H1 (cell line): ENCODE measurements around the gene KIAA1755. TPM values are rescaled to one million over a fixed set of nuclear protein-coding genes. Genes with fewer than 3 reads are reported as not detected.

Experiments used
- CTCF ChIA-PET: fragments of 300-600 bp; sonication (Branson Sonifier 250); formaldehyde crosslinking; loops from one replicate; lab custom pipeline; 2021; ENCODE audit not compliant: partially characterized antibody; lab: Charles Lee
- POLR2A ChIA-PET: fragments of 300-600 bp; sonication (Branson Sonifier 250); formaldehyde crosslinking; loops from one replicate; lab custom pipeline; 2021; ENCODE audit warnings: inconsistent platforms; ENCODE audit not compliant: partially characterized antibody; lab: Charles Lee
- DNase-seq, 2 experiments: peaks; one replicate each; pipeline versions ENCODE4 v3.0.0 to v3.0.0-alpha.2; 2010 to 2022; ENCODE audit warnings: low spot score in 2 of 2, low read depth in 1 of 2, mixed read lengths in 1 of 2
- FAIRE-seq: peaks from 2 replicates; lab custom pipeline; 2011; peaks lifted over from hg19 to GRCh38; lab: Jason Lieb, UNC
- H2AFZ ChIP-seq: 2 replicates; pipeline ENCODE4 v1.8.1; 2012; ENCODE audit warnings: low read length, inconsistent platforms
- H2AK5ac ChIP-seq: 2 replicates; pipeline ENCODE4 v1.6.1; 2013; ENCODE audit warnings: low read depth, low read length
- H2BK120ac ChIP-seq: replicated peaks from 2 replicates; pipeline ENCODE3; 2013; ENCODE audit warnings: low read depth, low read length, inconsistent platforms
- H2BK12ac ChIP-seq: 2 replicates; pipeline ENCODE4 v1.6.1; 2013; ENCODE audit warnings: low read depth, low read length
- H2BK15ac ChIP-seq: 2 replicates; pipeline ENCODE4 v1.6.1; 2013; ENCODE audit warnings: low read length
- H2BK20ac ChIP-seq: 2 replicates; pipeline ENCODE4 v1.6.1; 2013; ENCODE audit warnings: low read length
- H2BK5ac ChIP-seq: 2 replicates; pipeline ENCODE4 v1.6.1; 2013; ENCODE audit warnings: low read depth, low read length
- H3K14ac ChIP-seq: 2 replicates; pipeline ENCODE4 v1.6.1; 2013; ENCODE audit warnings: inconsistent platforms; ENCODE audit not compliant: insufficient read length
- H3K18ac ChIP-seq: 2 replicates; pipeline ENCODE4 v1.6.1; 2013; ENCODE audit warnings: low read length; ENCODE audit errors: extremely low read depth
- H3K23ac ChIP-seq: 2 replicates; pipeline ENCODE4 v1.6.1; 2013; ENCODE audit warnings: inconsistent platforms; ENCODE audit not compliant: insufficient read length
- H3K23me2 ChIP-seq: 2 replicates; pipeline ENCODE4 v1.6.1; 2013; ENCODE audit warnings: low read depth, low read length
- H3K27ac ChIP-seq: 2 replicates; pipeline ENCODE4 v1.6.1; 2011; ENCODE audit warnings: low read depth, low read length, inconsistent platforms
- H3K27me3 ChIP-seq, 4 experiments: replicated peaks in 1 of 4; 1 replicate in 1 of 4; 2 replicates in 3 of 4; pipeline versions ENCODE4 v1.6.1 to v1.8.1; 2011 to 2013; ENCODE audit warnings: low read length in 3 of 4, mild to moderate bottlenecking in 3 of 4, inconsistent platforms in 2 of 4, mixed read lengths in 2 of 4, moderate library complexity in 1 of 4; ENCODE audit not compliant: control insufficient read depth in 3 of 4, insufficient read depth in 3 of 4; ENCODE audit errors: extremely low read depth in 1 of 4
- H3K36me3 ChIP-seq, 4 experiments: 2 replicates each; pipeline versions ENCODE4 v1.6.1 to v1.8.1; 2011 to 2013; ENCODE audit warnings: mild to moderate bottlenecking in 4 of 4, low read length in 3 of 4, moderate library complexity in 2 of 4, control low read depth in 1 of 4, inconsistent platforms in 1 of 4; ENCODE audit not compliant: insufficient read depth in 4 of 4, control insufficient read depth in 2 of 4
- H3K4ac ChIP-seq: replicated peaks from 2 replicates; pipeline ENCODE3; 2013; ENCODE audit warnings: low read length, low read depth, mixed read lengths, inconsistent platforms; ENCODE audit not compliant: insufficient read length
- H3K4me1 ChIP-seq, 4 experiments: replicated peaks in 1 of 4; 1 replicate in 1 of 4; 2 replicates in 3 of 4; pipeline versions ENCODE4 v1.6.1 to v1.8.1; 2011 to 2013; ENCODE audit warnings: low read length in 3 of 4, inconsistent platforms in 2 of 4, mixed read lengths in 1 of 4; ENCODE audit not compliant: insufficient read depth in 4 of 4, control insufficient read depth in 3 of 4
- H3K4me2 ChIP-seq, 2 experiments: 2 replicates each; pipeline versions ENCODE4 v1.6.1 to v1.8.1; 2011 to 2013; ENCODE audit warnings: low read depth in 2 of 2, low read length in 2 of 2, control low read depth in 1 of 2, inconsistent platforms in 1 of 2, mild to moderate bottlenecking in 1 of 2; ENCODE audit not compliant: insufficient read depth in 1 of 2
- H3K4me3 ChIP-seq, 4 experiments: fragments of 200-600, 300-600 bp in 1 of 4; sonication (generic), shearing (Covaris generic), sonication (Bioruptor Twin) in 1 of 4; 2 replicates each; pipeline versions ENCODE4 v1.5.1 to v1.8.1; 2011 to 2016; ENCODE audit warnings: low read length in 4 of 4, low read depth in 3 of 4, control low read depth in 2 of 4, inconsistent platforms in 2 of 4, mild to moderate bottlenecking in 2 of 4, mixed read lengths in 1 of 4, moderate library complexity in 1 of 4; ENCODE audit not compliant: insufficient read depth in 2 of 4; ENCODE audit errors: extremely low read depth in 1 of 4
- H3K56ac ChIP-seq: replicated peaks from 2 replicates; pipeline ENCODE3; 2013; ENCODE audit warnings: low read depth, mild to moderate bottlenecking, mixed read lengths, low read length, inconsistent platforms; ENCODE audit not compliant: insufficient read length
- H3K79me1 ChIP-seq: 2 replicates; pipeline ENCODE4 v1.6.1; 2013; ENCODE audit warnings: low read depth, low read length, control low read depth
- H3K79me2 ChIP-seq, 2 experiments: 2 replicates each; pipeline versions ENCODE4 v1.6.1 to v1.8.1; 2012 to 2013; ENCODE audit warnings: low read length in 2 of 2, mild to moderate bottlenecking in 2 of 2, inconsistent platforms in 1 of 2; ENCODE audit not compliant: insufficient read depth in 2 of 2, control insufficient read depth in 1 of 2
- H3K9ac ChIP-seq, 4 experiments: replicated peaks in 1 of 4; 1 replicate in 1 of 4; 2 replicates in 3 of 4; pipeline versions ENCODE4 v1.6.1 to v1.8.1; 2011 to 2013; ENCODE audit warnings: low read depth in 3 of 4, low read length in 3 of 4, control low read depth in 2 of 4, mild to moderate bottlenecking in 2 of 4, moderate library complexity in 2 of 4, inconsistent platforms in 1 of 4; ENCODE audit errors: extremely low read depth in 1 of 4
- H3K9me3 ChIP-seq, 2 experiments: 2 replicates each; pipeline versions ENCODE4 v1.6.1 to v1.8.1; 2012 to 2013; ENCODE audit warnings: mild to moderate bottlenecking in 2 of 2, moderate library complexity in 2 of 2, control low read depth in 1 of 2, inconsistent platforms in 1 of 2, low read depth in 1 of 2, low read length in 1 of 2, mixed read lengths in 1 of 2; ENCODE audit not compliant: insufficient read depth in 2 of 2
- H4K20me1 ChIP-seq, 2 experiments: replicated peaks in 1 of 2; 2 replicates each; pipeline versions ENCODE3 to v1.8.1; 2011 to 2013; ENCODE audit warnings: inconsistent platforms in 2 of 2, low read length in 2 of 2, mild to moderate bottlenecking in 1 of 2; ENCODE audit not compliant: insufficient read depth in 2 of 2, control insufficient read depth in 1 of 2
- H4K5ac ChIP-seq: 2 replicates; pipeline ENCODE4 v1.6.1; 2013; ENCODE audit warnings: low read length, low read depth, mixed read lengths, inconsistent platforms; ENCODE audit not compliant: insufficient read length
- H4K8ac ChIP-seq: 2 replicates; pipeline ENCODE4 v1.8.0; 2013; ENCODE audit warnings: mild to moderate bottlenecking, moderate library complexity, low read length, inconsistent platforms; ENCODE audit not compliant: insufficient read depth; ENCODE audit errors: extremely low read depth
- H4K91ac ChIP-seq: replicated peaks from 2 replicates; pipeline ENCODE3; 2013; ENCODE audit warnings: low read length, mixed read lengths, inconsistent platforms; ENCODE audit not compliant: insufficient read length
- JUND ChIP-seq: IDR thresholded peaks from 2 replicates; pipeline ENCODE4 v1.6.1; 2011; ENCODE audit warnings: mild to moderate bottlenecking, improper control_type of control experiment, low read length
- KDM5A ChIP-seq: fragments of 200-600 bp; IDR thresholded peaks from 2 replicates; pipeline ENCODE4 v1.7.1; 2012; ENCODE audit warnings: mild to moderate bottlenecking, low read length, inconsistent platforms, mixed read lengths
- RXRA ChIP-seq: IDR thresholded peaks from 2 replicates; pipeline ENCODE4 v1.6.1; 2011; ENCODE audit warnings: low read depth, mild to moderate bottlenecking, low read length, moderate library complexity; ENCODE audit not compliant: insufficient read depth
- SIX5 ChIP-seq: IDR thresholded peaks from 2 replicates; pipeline ENCODE4 v1.6.1; 2011; ENCODE audit warnings: mild to moderate bottlenecking, low read depth, low read length
- ZNF274 ChIP-seq: IDR thresholded peaks from 2 replicates; pipeline ENCODE4 v1.7.0; 2012; ENCODE audit warnings: low read length, borderline replicate concordance; ENCODE audit errors: extremely low read depth
- WGBS, 2 experiments: shearing (Covaris generic) in 1 of 2; methylation state at CpG; one replicate each; pipeline versions ENCODE4 v1.1.6 to v1.1.7; 2013 to 2015; ENCODE audit warnings: low lambda C conversion rate in 2 of 2, mixed read lengths in 2 of 2, inconsistent platforms in 1 of 2, low coverage in 1 of 2, missing lambda C conversion rate in 1 of 2; ENCODE audit not compliant: insufficient replicate concordance in 2 of 2, insufficient coverage in 1 of 2, insufficient read length in 1 of 2; ENCODE audit errors: extremely low coverage in 1 of 2, missing lambda C conversion rate in 1 of 2; 5-methylcytosine and 5-hydroxymethylcytosine counted together
- polyA plus RNA-seq, 7 experiments: library from polyadenylated mRNA; depleted of rRNA in 3 of 7; stranded (reverse) in 5 of 7; unstranded in 2 of 7; fragments of >200 nt in 5 of 7; fragments of 200-250 nt in 2 of 7; gene quantifications; 1 replicate in 5 of 7; 2 replicates in 1 of 7; 4 replicates in 1 of 7; pipeline versions ENCODE4 v1.2.1 to v1.2.3, GENCODE V29; 2011 to 2013; ENCODE audit warnings: missing spikeins in 2 of 7, mixed read lengths in 2 of 7
- total RNA-seq: library from RNA; stranded (reverse); fragmentation: NEBNext Ultra II Directional; extraction: Animal tissue kit (Norgen Biotek cat#: 25700); gene quantifications from 2 replicates; pipeline ENCODE4 v1.2.1, GENCODE V29; 2021

Gene KIAA1755
- total and polyA plus RNA-seq, 2 of the 8 experiments (the other 6 are each of a cell fraction or from before 2014, with no cell fraction given) = 0.23 TPM; not detected in 1

DNA sequence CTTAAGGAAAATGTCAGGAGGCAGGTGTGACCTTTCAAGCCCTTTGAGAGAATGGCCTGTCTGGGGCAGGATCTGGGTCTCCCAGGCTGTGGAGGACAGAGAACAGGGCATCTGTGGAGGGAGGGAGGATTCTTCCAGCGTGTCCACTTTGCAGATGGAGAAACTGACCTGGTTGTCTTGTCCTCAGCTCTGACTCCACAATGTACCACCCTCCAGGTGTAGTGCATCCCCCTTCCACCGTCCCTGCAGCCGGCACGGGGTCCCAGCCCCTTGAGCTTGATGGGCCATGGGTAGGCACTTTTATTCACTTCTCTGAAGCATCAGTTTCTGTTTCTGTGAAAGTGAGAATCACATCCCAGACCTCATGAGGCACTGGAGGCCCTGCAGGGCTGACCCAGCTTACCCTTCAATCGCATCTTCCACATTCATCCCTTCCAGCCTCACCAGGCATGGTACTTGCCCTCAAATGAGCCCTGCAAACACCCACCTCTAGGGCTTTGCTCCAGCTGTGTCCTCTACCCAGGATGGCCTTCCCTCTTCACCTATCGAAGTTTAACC is 90.8 kb downstream of the KIAA1755 start:
- H3K79me2 ChIP-seq = no peaks in the 10 kb centered on the region
- H4K8ac ChIP-seq = no peak overlapping the region
- POLR2A ChIA-PET = no interaction called here
- peaks cover 0 to 2% (median 0%) of the 10 kb centered on the region in 4 experiments; a peak in 1 of 7 replicates for H3K4me1 ChIP-seq
- no peaks in the 10 kb centered on the region for H3K79me1 ChIP-seq
- peaks cover 4% of the 10 kb centered on the region; the same call in 1 of the 2 replicates for H3K23me2 ChIP-seq
- TF ChIP-seq SIX5 (no peak), ZNF274 (no peak), JUND (no peak), RXRA (no peak), KDM5A (no peak)
- DNase-seq (no peak), FAIRE-seq (no peak)
- H4K20me1 ChIP-seq = peaks cover 0 to 3% of the 10 kb centered on the region in 2 experiments
- no peak overlapping the region for H2BK12ac ChIP-seq
- H3K23ac ChIP-seq = no peak overlapping the region
- no peak overlapping the region for H2AFZ ChIP-seq
- H3K4ac ChIP-seq = no peak overlapping the region
- H3K18ac ChIP-seq = no peak overlapping the region
- no peaks in the 10 kb centered on the region for H3K36me3 ChIP-seq
- WGBS, 2 experiments = 91% methylated on average over 6 of the region's 6 CpGs; no CpG with 5 or more reads in 1 of the 2 experiments
- H4K5ac ChIP-seq = no peak overlapping the region
- no peaks in the 10 kb centered on the region for H3K9me3 ChIP-seq
- no peak overlapping the region for H3K4me2 ChIP-seq
- no peak overlapping the region for H2BK5ac ChIP-seq
- H3K4me3 ChIP-seq = no peak overlapping the region
- no peak overlapping the region for H2AK5ac ChIP-seq
- no peak overlapping the region for H3K56ac ChIP-seq
- no peak overlapping the region for H3K14ac ChIP-seq
- CTCF ChIA-PET = interaction anchor here (0.9 to 4.5 kb wide), 4 partner anchors 15 to 96 kb away, joined by 3 to 27 read pairs (median 3); no protein-coding TSS in a partner anchor
- no peak overlapping the region for H3K9ac ChIP-seq
- no peak overlapping the region for H3K27ac ChIP-seq
- H2BK20ac ChIP-seq = no peak overlapping the region
- H4K91ac ChIP-seq = no peak overlapping the region
- no peak overlapping the region for H2BK15ac ChIP-seq
- H3K27me3 ChIP-seq = no peaks in the 10 kb centered on the region; a peak in 2 of 7 replicates
- H2BK120ac ChIP-seq = no peak overlapping the region
